DMS153 treated with DMSO at 0.1 percent for 48 hours (cell line): Measurements from ENCODE around the gene DNER.

Experiments used
- DNase-seq: peaks from one replicate; lab custom pipeline; 2025; ENCODE audit not compliant: unreplicated experiment; lab: John Stamatoyannopoulos, UW

Gene DNER

GRCh38 chr2:229572507-229573271 is 141.7 kb downstream of the DNER start:
- DNase-seq = no peak

GRCh38 chr2:229571243-229571642 is 143.1 kb downstream of the DNER start:
- DNase-seq = no peak

GRCh38 chr2:229566370-229566769 is 148.0 kb downstream of the DNER start:
- no peak for DNase-seq

- no peak for DNase-seq
Measured at GRCh38 chr2:229564300-229564907, 150.0 kb downstream of the DNER start.

- DNase-seq = no peak
Measured at GRCh38 chr2:229563388-229563787, 151.0 kb downstream of the DNER start.

GRCh38 chr2:229562472-229563127 is 151.8 kb downstream of the DNER start:
- no peak for DNase-seq

GRCh38 chr2:229559986-229560385 is 154.4 kb downstream of the DNER start:
- no peak for DNase-seq

GRCh38 chr2:229553091-229553490 is 161.3 kb downstream of the DNER start:
- no peak for DNase-seq

GRCh38 chr2:229543176-229543873 is 171.0 kb downstream of the DNER start:
- DNase-seq = no peak

- DNase-seq = no peak
Measured at GRCh38 chr2:229539628-229540027, 174.7 kb downstream of the DNER start.

- DNase-seq = no peak
Measured at GRCh38 chr2:229531594-229531993, 182.8 kb downstream of the DNER start.

- no peak for DNase-seq
Measured at GRCh38 chr2:229530434-229530833, 183.9 kb downstream of the DNER start.

- DNase-seq = no peak
Measured at GRCh38 chr2:229528846-229529245, 185.5 kb downstream of the DNER start.

- no peak for DNase-seq
Measured at GRCh38 chr2:229526951-229527350, 187.4 kb downstream of the DNER start.

GRCh38 chr2:229524799-229525198 is 189.6 kb downstream of the DNER start:
- no peak for DNase-seq

GRCh38 chr2:229523663-229524062 is 190.7 kb downstream of the DNER start:
- no peak for DNase-seq

- DNase-seq = no peak
Measured at GRCh38 chr2:229521576-229521975, 192.8 kb downstream of the DNER start.

- DNase-seq = no peak
Measured at GRCh38 chr2:229520691-229521096, 193.7 kb downstream of the DNER start.

GRCh38 chr2:229519655-229520430 is 194.5 kb downstream of the DNER start:
- DNase-seq = no peak

- no peak for DNase-seq
Measured at GRCh38 chr2:229514273-229514895, 200.0 kb downstream of the DNER start.
